COR-L47 (cell line): ENCODE data around the gene OTOGL.
"Not testable (repeated sequence)": the region's sequence is repeated elsewhere in the genome, so short reads cannot be mapped to it uniquely, and the experiment has no call there.

ENCODE experiments used
- DNase-seq: peaks from one replicate; lab custom pipeline; 2025; lab: John Stamatoyannopoulos, UW

The OTOGL gene

DNA sequence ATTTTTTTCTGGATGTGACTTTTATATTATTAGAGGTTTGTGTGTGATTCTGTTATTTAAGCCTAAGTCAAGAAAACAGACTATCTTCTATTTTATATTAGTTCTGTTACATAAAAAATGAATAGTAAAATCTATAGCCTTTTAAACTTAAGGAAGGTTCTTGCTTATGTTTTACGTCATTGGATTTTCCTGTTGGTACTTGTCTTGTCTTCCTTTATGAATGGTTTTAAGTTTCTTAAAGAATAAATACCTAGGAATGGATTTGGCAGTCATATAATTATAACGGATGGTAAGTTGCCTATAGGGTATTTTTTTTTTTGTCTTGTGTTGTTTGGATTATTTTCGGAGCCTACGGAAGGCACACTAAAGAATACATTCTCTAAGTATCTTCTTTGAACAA is 182.9 kb downstream of the OTOGL start:
- DNase-seq = no peak

DNA sequence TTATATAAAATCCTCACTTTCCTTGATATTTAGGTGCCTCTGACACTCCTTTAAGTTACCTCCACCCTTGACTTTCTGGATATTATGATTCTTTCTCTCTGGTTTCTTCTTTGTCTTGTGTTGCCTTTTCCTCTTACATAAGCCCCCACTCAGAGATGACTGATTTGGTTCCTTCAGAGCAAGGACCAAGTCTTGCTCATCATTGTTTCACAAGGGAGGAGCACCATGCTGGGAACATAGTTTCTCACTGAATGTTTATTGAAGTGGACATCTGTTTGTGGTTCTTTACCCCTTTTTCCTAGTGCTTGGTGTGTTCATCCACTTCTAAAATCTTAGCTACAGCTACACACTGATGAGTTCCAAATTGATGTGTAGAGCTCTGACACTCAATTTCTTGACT is 183.4 kb downstream of the OTOGL start:
- no peak for DNase-seq

DNA sequence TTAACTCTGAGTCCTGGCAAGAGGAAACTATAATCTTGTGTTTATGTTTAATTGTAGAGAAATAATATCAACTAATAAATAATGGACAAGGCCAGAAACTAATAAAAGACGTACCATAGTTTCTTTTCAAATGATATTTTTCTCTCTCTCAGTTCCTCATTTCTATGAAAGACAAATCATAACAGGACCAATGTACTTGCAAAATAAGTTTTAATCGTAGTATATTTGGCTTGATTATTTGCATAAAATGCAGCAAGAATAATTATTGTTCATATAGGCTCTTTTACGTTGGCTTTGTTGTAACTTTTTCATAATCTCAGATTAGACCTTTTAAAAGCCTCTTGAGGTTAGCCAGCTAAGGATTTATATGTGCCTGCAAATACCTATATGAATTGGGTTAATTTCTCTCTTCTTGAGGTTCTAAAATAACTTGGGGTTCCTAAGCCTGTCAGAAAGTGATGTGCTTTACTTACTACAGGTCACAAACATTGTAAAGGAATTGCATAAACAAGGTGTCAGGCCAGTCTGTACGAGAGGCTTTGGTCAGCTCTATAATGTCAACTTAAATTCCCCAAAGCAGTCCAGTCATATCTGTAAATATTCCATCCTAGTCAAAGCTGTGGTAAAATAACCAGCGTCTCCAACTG is 191.9 kb downstream of the OTOGL start:
- no peak for DNase-seq

DNA sequence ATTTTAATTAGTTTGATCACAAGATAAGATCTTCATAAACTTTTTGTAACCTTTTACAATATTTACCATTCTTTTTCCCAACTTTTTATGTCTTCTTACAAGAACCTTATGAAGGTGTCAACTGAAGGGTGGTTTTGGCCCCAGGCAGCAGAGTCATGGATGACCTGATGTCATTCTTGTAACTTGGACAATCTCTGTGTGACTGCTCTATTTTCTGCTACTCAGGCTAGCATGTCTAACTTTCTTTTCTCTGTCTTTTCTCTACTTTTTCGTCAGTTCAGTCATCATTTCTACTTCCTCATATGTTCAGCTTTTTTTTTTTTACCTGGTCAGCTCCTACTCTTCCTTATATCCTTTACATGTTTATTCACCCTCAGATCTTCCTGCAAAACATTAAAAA is 194.0 kb downstream of the OTOGL start:
- DNase-seq = no peak

DNA sequence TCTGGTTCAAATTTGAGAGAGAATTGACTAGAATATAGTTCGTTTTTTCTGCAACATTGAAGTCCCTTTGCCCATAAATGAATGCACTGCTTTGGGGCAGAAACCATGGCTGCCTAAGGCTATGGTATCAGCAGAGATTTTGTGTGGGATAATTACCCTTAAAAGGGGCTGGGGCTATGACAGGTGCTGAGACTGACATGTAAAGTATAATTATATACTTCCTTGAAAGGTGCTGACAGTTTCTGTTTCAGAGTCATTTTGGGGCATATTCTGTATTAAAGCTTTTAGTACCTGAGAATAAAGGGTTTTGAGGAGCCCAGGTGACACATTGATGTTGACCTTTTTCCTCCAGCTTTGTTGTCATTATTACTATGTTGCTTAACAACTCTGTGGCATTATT is 194.4 kb downstream of the OTOGL start:
- DNase-seq = peak; percentile 39

DNA sequence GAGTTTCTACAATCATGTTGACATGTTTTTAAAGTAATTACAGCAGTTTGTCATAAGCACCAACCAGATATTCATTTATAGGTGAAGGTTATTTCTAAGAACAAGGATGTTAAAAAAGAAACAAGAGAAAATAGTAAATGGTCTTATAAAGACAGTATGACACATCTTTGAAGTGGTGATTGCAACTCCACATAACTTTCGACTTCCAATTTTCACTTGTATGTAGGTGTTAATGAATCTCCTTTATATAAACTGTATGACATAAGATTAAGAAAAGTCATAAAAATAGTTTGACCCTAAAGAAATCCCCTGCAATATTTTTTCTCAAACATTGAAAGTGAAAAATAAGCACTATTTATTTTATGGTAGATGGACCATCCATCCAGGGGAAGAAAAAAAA is 199.9 kb downstream of the OTOGL start:
- DNase-seq = no peak

DNA sequence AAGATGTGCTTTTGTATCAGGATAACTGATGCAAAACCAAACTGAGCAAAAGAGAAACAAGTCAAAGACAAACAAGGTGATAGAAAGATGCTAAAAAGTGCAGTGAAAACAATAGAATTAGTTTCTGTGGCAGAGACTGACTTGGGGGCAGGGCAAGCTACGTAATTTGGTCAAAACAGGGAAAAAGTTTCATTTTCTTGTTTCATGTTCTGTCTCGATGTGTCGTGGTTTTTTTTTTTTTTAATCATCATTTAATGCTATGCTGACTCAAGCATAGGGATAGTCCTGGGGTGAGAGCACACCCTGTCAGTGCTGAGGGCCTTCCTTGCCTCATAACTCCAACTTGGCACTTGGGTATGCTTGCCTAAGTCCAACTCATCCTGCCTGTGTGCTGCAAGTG is 200.6 kb downstream of the OTOGL start:
- no peak for DNase-seq

DNA sequence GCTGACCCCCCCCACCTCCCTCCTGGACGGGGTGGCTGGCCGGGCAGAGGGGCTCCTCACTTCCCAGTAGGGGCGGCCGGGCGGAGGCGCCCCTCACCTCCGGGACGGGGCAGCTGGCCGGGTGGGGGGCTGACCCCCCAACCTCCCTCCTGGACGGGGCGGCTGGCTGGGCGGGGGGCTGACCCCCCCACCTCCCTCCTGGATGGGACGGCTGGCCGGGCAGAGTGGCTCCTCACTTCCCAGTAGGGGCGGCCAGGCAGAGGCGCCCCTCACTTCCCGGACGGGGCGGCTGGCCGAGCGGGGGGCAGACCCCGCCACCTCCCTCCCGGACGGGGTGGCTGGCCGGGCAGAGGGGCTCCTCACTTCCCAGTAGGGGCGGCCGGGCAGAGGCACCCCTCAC is 208.1 kb downstream of the OTOGL start:
- not testable (repeated sequence) for DNase-seq

DNA sequence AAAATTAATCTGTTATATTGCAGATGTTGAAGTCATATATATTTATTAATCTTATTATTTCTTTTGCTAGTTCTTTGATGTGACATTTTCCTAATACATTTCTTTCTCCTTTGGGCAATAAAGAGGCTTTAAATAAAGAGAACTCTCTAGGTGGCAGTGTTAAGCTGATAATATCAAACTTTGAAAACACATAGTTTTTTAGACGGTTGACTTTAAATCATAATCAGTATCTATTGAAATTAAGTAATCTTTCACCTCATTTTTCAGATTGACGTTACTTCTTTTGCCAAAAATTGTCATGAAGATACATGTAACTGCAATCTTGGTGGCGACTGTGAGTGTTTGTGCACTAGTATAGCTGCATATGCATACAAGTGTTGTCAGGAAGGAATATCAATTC is 213.9 kb downstream of the OTOGL start:
- peak; percentile 5 for DNase-seq

DNA sequence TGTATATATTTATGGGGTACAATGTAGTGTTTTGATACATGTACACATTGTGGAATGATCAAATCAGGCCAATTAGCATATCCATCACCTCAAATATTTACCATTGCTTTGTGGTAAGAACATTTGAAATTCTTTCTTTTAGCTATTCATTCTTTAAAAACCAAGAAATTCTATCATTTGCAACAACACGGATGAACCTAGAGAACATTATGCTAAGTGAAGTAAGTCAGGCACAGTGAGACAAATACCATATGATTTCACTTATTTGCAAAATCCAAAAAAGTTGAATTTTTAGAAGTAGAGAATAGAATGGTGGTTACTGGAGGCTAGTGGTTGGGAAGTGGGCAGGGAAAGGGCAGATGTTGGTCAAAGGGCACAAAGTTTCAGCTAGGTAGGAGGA is 215.4 kb downstream of the OTOGL start:
- no peak for DNase-seq

DNA sequence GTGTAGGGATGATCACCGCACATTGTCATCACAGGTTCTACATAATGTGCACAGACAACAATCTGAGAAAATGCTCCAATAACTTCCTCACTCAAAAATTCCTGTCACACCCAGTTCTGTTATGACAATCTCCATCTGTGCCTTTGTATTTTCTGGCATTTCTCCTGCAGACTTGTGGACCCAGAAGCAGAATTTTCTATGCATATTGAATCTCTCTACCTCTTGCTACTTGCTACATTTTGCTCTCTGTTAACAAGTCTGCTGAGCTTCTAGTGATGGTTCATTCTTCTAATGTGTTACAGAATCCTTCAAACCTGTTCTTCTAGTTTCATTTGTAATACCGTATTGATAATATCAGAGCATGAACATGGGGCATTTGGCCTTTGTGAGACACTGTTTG is 216.9 kb downstream of the OTOGL start:
- peak; percentile 13 for DNase-seq

DNA sequence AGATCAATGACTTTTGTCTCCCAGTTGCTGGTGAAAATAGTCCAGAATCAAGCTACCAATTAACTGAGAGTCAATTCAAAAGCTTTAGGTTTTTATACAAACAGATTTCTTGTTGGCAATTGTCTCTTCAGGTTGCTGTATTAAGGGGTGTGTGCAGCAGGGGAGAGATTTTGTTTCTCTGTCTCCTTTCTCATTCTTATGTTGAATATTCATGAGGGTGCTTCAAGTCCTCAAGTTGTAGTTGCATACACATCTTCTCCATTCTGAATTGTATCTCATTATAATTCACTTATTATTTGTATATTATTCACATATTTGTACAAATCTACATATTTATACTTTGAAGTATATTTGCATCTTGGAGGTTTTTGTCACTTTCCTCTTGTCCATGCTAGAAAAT is 218.0 kb downstream of the OTOGL start:
- DNase-seq = peak; percentile 32

DNA sequence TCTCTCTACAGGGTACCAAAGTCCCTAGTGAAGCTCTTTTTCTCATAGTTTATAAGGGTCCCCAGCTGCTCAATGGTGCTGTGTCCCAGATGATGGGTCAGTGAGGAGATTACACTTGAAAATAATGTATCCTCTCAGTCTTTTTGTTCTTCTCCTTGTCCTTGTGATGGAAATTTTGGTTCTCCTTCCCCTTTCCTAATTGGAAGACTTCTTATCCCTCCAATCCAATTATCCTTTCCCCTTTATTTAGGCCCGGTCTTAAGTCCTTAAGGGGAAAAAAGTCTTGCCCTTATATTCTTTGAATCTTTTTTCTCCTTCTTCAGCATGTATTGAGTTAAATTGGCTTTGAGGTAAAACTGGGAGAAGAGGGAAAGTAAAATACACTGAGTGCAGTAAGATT is 218.6 kb downstream of the OTOGL start:
- no peak for DNase-seq

DNA sequence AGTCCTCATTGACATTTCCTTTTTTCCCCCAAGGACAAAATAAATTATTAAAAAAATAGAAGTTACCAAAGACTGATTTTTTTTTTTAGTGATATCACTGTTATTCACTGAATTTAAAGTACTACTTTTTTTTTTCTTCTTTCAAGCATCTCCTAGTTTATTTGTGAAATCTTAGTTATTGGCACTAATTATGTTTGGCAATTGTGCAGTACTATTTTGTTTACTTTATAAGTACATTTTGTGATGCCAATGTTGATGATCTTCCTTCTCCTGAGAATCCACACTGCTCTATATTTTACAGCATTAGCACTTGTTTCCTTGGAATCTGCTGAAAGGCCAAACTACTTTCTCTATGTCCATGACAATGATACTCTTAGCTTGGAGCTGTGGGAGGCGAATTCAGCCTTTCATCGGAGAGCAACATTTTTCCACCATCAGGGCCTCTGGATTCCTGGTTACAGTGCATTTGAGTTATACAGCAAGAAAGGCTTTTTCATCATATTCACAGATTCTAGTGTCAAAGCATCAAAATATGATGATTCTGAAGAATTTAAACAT is 220.9 kb downstream of the OTOGL start:
- no peak for DNase-seq

DNA sequence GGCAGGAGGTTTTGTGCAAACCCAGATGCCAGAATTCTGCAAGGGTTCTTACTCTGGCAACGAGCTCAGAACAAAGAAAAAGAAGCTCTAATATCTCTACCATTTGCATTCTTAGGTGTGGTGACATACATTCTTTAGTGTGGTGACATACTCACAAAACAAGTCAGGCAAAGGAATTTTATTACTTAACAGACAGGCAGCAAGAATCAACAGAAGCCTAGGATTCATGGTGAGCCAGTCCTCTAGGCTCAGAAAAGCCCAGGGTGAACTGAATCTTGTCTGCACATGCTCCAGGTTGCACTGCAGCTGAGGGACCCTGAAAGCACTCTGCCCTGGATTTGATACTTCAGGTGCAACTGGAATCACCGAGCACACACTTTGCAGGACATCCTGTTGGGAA is 222.3 kb downstream of the OTOGL start:
- no peak for DNase-seq

DNA sequence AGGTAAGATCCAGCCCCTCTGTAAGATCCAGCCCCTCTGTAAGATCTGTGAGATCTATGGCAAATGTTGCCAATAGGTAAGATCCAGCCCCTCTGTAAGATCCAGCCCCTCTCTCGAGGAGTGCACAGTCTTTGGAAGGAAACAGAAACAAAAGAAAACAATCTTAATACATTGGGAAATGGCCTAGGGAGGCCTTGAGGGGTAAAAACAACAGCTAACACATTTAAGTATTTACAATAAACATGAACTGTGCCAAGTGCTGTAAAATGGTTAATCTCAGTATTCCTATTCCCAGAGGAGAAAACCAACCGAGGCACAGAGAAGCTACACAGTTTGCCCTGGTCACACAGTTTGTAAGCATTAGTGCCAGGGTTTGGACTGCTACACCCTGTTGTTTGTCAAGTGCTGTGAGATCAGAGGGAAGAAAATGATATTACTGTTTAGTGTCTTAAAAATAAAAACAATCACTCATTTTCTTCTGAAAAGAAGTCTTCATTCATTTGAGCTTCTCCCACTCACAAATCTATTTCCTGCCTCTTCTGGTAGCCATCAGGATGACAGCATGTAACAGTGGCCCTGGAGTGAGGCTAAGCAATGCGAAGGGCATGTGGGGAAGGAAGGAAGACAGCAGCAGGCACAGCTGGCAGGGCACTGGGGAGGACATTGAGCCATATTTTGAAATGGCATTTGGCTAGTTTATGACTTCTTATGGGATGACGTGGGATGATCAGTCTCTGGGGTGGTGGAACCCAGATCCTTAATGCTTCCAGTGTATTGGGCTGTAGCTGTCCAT is 226.0 kb downstream of the OTOGL start:
- no peak for DNase-seq

DNA sequence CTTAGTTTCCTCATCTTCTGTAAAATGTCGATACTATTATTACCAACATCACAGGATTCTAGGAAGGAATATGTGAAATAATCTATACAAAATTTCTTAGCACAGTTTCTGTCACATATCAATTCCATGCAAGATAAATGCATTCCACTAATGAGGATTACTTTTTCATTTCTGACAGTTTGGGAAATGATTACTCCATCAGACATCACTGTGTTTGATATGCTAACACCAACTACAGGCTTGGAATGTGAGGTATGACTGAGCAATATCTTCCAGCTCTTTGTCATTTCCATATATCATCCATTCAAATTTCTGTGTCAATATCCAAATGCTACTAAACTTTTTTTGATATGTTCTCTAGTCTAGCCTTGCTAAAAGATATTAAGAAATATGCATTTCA is 233.5 kb downstream of the OTOGL start:
- DNase-seq = no peak

DNA sequence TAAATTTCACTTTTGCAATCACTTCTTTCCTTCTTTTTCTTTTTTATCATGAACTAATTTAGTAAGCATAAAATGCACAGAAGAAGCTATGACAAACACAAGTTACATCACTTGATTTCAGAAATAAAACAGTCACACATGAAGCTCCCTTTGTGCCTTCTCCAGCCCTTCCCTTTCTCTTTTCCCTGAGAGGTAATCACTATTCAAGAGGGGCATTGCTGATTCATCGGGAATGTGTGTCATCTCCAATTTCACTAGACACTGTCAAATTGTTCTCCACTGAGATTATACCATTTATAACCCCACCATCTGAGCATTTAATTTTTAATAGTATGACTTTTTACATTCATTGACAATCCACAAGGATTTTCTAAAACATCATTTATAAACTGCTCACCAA is 253.1 kb downstream of the OTOGL start:
- DNase-seq = no peak

DNA sequence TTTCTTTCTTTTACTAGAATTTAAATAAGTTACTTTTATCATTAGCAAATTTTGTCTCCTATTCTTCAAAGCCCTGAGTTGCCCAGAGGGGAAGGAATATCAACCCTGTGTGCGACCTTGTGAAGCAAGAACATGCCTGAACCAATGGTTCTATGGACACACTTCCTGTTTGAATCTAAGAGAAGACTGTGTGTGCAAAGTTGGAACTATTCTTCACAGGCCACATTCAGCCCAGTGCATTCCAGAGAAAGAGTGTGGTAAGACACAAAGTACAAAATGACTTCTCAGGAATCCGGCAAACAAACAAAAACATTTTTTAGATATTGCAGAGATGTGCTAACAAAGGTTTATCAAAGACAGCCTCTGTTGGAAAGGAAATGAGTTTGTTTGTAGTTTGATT is 253.9 kb downstream of the OTOGL start:
- no peak for DNase-seq

DNA sequence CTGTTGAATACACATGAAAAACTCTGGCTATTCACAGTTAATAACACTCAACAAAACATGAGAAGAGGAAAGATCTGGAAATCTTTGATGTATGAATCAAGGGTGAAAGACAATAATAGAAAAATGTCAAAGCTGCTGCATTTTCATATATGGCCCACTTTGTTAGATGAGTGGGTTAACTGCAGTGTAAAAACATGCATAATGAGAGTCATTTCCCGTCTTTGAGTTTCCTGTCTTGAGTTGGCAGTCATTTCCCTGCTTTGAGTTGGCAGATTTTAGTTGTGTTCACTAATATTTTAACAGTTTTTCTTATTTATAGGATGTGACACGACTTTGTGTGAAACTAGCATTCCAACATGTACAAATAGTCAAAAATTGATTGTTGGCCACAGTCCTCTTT is 256.8 kb downstream of the OTOGL start:
- DNase-seq = no peak

DNA sequence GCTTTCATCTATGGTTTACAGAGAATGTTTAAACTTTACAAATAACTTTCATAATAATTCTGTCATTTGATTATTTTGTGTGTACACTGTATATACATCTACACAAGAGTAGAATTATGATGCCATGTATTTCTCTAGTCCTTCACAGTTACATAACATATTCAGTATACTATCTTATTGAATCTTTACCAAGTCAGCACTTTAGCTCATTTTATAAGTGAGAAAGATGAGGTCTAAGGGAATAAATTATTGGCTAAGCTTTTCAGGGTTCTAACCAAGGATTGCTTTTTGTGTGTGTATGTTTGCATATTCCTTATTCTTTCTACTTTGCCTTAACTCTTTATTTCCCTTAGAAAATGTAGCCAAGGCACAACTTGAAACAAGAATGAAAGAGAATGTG is 260.4 kb downstream of the OTOGL start:
- no peak for DNase-seq

DNA sequence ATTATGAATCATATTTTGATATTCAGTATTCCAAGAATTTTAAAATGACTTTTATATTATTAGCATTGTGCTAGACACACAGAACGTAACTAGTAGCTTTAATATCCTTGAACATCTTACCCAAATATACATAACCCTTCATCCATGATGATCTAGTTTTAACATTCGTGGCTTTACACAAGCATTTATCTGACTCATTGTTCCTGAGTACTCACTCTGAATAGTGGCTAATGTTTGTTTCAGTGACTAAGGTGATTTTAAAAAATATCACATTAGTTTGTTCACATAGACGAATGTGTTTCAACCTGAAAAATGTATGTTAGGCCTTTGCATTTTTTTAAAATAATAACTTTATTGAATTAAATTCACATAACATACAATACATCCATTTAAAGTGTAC is 264.7 kb downstream of the OTOGL start:
- DNase-seq = no peak

DNA sequence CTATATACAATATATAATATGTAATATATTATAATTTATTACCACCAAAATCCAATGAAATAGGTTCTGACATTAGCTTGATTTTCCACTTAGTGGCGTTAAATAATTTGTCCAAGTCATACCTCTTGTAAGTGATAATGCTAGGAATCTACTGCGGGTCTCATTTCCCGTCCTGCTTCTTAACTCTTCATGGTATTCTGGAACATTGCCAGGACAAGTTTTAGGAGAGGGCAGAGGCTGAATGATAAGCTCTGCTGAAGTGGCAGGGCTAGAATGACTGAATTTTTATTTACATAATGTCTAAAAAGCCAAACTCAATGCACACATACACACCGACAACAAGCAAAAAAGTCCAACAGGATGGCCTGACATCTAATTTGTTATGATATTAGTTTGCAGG is 274.3 kb downstream of the OTOGL start:
- no peak for DNase-seq

DNA sequence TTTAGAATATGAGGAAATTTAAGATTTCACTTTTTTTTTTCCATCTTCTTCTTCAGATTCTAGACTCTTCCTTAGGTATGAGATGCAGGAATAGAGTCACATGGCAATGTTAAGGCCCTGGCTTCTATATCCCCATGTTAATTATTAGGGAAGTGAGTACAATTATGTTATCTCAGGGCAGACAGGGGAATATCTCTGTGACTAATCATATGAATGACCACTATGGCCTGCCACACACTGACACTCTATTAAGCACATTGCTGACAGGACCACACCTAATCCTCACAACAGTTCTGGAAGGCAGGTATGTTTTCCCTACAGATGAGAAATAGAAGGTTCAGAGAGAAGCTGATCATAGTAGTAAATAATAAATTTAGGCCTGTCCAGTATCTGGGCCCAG is 275.3 kb downstream of the OTOGL start:
- no peak for DNase-seq
